HepG2 (cell line): ENCODE measurements around the gene BTN1A1. TPM values are rescaled to one million over a fixed set of nuclear protein-coding genes. Genes with fewer than 3 reads are reported as not detected.

Source experiments
- BCL6 ChIP-seq: IDR thresholded peaks from 2 replicates; pipeline ENCODE4 v1.6.1; 2016; ENCODE audit warnings: missing genetic modification reagents, missing compliant biosample characterization
- ERF ChIP-seq: IDR thresholded peaks from 2 replicates; pipeline ENCODE4 v1.6.1; 2018; ENCODE audit warnings: missing biosample characterization, missing genetic modification reagents
- KAT8 ChIP-seq: IDR thresholded peaks from 2 replicates; pipeline ENCODE4 v1.6.1; 2016; ENCODE audit warnings: missing genetic modification reagents, missing compliant biosample characterization
- NAIF1 ChIP-seq: sonication (generic); formaldehyde crosslinking; IDR thresholded peaks from 2 replicates; pipeline ENCODE4 v1.5.0; 2020; ENCODE audit warnings: mild to moderate bottlenecking, missing genetic modification reagents, borderline replicate concordance
- PAF1 ChIP-seq: IDR thresholded peaks from 2 replicates; pipeline ENCODE4 v1.6.1; 2016; ENCODE audit warnings: missing genetic modification reagents, missing compliant biosample characterization
- PITX1 ChIP-seq: sonication (generic); formaldehyde crosslinking; IDR thresholded peaks from 2 replicates; pipeline ENCODE4 v1.5.1; 2020; ENCODE audit warnings: mild to moderate bottlenecking, missing genetic modification reagents
- RAD21 ChIP-seq: fragments of 450-650 bp; formaldehyde crosslinking; IDR thresholded peaks from 2 replicates; pipeline ENCODE4 v1.5.0; 2020; ENCODE audit warnings: mild to moderate bottlenecking
- SIX1 ChIP-seq: sonication (generic); formaldehyde crosslinking; IDR thresholded peaks from 2 replicates; pipeline ENCODE4 v1.4.0; 2020; ENCODE audit warnings: missing genetic modification reagents, borderline replicate concordance
- YEATS2 ChIP-seq: sonication (generic); formaldehyde crosslinking; IDR thresholded peaks from 2 replicates; pipeline ENCODE4 v1.4.0; 2020; ENCODE audit warnings: missing genetic modification reagents, borderline replicate concordance
- ZNF256 ChIP-seq: sonication (generic); formaldehyde crosslinking; conservative IDR thresholded peaks from 2 replicates; pipeline ENCODE4 v1.4.0; 2020; ENCODE audit warnings: missing genetic modification reagents
- ZNF296 ChIP-seq: sonication (generic); formaldehyde crosslinking; conservative IDR thresholded peaks from 2 replicates; pipeline ENCODE4 v1.5.0; 2020; ENCODE audit warnings: mild to moderate bottlenecking, missing genetic modification reagents
- ZNF747 ChIP-seq: sonication (generic); formaldehyde crosslinking; IDR thresholded peaks from 2 replicates; pipeline ENCODE4 v1.8.1; 2023; ENCODE audit warnings: missing genetic modification reagents, mild to moderate bottlenecking, borderline replicate concordance
- polyA plus RNA-seq, 8 experiments: library from polyadenylated mRNA; depleted of rRNA in 3 of 8; stranded (reverse) in 7 of 8; unstranded in 1 of 8; fragments of >200 nt; fragmentation: Illumina TruSeq in 4 of 8; extraction: Trizol in 4 of 8; gene quantifications; 2 replicates each; pipeline versions ENCODE4 v1.2.1 to v1.2.3, GENCODE V29; 2011 to 2016; ENCODE audit warnings: low read depth in 4 of 8, missing spikeins in 1 of 8, mixed read lengths in 1 of 8; ENCODE audit not compliant: insufficient read depth in 1 of 8
- total RNA-seq, 5 experiments: library from RNA; depleted of rRNA; stranded (reverse); fragments of >200 nt; fragmentation: Illumina TruSeq; extraction: Trizol; gene quantifications; 2 replicates each; pipeline ENCODE4 v1.2.3, GENCODE V29; 2016; ENCODE audit warnings: low read depth in 1 of 5
- TF ChIP-seq, protein P1 (sequence below): sonication (generic); formaldehyde crosslinking; IDR thresholded peaks from 2 replicates; pipeline ENCODE4 v1.4.0; 2020; ENCODE audit warnings: missing genetic modification reagents
- TF ChIP-seq, protein P2 (sequence below): conservative IDR thresholded peaks from 2 replicates; pipeline ENCODE4 v1.6.1; 2018; ENCODE audit warnings: missing genetic modification reagents
- TF ChIP-seq, protein P3 (sequence below), 2 experiments: fragments of 450-650 bp in 1 of 2; sonication (generic) in 1 of 2; formaldehyde crosslinking; IDR thresholded peaks; 2 replicates each; pipeline versions ENCODE4 v1.5.0 to v1.8.0; 2020 to 2022; ENCODE audit warnings: mild to moderate bottlenecking in 1 of 2, missing genetic modification reagents in 1 of 2
- TF ChIP-seq, protein P4 (sequence below): sonication (generic); formaldehyde crosslinking; IDR thresholded peaks from 2 replicates; pipeline ENCODE4 v1.5.1; 2020; ENCODE audit warnings: missing genetic modification reagents, mild to moderate bottlenecking, borderline replicate concordance

Gene BTN1A1
- total and polyA plus RNA-seq, 2 of the 13 experiments (the other 11 are each of a cell fraction or from before 2014, with no cell fraction given) = 0.04 TPM; not detected in 1

DNA sequence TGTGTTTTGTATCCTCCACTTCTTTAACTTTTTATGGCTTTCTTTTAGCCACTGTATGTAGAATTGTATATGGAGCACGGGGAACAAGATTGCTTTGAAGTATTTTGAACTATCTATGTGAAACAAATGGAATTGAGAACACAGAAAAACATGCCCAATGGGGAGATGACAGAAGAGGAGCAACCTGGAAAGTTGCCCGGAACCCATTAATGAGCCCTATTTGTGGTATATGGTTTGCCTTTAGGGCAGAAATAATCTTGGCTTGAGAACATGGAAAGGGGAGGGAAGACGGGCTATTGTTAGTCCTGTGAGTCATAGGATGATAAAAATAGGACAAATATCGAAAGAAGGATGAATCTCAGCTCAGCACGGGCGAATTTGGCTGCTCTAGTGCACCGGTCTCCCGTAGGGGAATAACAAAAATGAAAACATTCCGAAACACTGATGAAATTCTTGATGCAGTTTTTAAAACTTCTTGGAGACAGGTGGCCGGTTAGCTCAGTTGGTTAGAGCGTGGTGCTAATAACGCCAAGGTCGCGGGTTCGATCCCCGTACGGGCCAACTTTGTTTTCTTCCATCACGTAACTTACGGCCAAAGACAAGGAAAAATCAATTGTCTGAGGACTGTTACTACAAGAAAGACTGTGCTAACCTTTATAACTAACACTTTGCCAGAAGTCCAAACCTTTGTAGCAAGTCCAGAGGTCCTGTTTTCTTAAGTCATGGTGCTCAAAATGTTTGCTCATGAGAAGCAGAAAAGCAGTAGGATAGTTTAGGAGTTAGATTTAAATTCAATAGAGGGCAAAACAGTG, 53.7 kb downstream of the BTN1A1 start (continued):
- TF ChIP-seq, protein P1, sequence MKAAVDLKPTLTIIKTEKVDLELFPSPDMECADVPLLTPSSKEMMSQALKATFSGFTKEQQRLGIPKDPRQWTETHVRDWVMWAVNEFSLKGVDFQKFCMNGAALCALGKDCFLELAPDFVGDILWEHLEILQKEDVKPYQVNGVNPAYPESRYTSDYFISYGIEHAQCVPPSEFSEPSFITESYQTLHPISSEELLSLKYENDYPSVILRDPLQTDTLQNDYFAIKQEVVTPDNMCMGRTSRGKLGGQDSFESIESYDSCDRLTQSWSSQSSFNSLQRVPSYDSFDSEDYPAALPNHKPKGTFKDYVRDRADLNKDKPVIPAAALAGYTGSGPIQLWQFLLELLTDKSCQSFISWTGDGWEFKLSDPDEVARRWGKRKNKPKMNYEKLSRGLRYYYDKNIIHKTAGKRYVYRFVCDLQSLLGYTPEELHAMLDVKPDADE (CRISPR knock-in tag) = no peak
- TF ChIP-seq SIX1 (CRISPR knock-in tag) = 0 out of 2 replicates have a peak, but pooled peaks have one; percentile 11
- TF ChIP-seq ERF = peak; percentile 50
- TF ChIP-seq YEATS2 = peak; percentile 37; the same call in 1 of the 2 replicates
- TF ChIP-seq ZNF747 (CRISPR knock-in tag) = 0 out of 2 replicates have a peak, but pooled peaks have one; percentile 15
- TF ChIP-seq, protein P2, sequence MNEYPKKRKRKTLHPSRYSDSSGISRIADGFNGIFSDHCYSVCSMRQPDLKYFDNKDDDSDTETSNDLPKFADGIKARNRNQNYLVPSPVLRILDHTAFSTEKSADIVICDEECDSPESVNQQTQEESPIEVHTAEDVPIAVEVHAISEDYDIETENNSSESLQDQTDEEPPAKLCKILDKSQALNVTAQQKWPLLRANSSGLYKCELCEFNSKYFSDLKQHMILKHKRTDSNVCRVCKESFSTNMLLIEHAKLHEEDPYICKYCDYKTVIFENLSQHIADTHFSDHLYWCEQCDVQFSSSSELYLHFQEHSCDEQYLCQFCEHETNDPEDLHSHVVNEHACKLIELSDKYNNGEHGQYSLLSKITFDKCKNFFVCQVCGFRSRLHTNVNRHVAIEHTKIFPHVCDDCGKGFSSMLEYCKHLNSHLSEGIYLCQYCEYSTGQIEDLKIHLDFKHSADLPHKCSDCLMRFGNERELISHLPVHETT (CRISPR knock-in tag) = 0 out of 2 replicates have a peak, but pooled peaks have one; percentile 5
- no peak for TF ChIP-seq ZNF296 (CRISPR knock-in tag)
- TF ChIP-seq KAT8 (CRISPR knock-in tag) = peak; percentile 59; the same call in 1 of the 2 replicates
- TF ChIP-seq PAF1 (CRISPR knock-in tag) = no peak
- TF ChIP-seq ZNF256 (CRISPR knock-in tag) = peak; percentile 86
- TF ChIP-seq, protein P3, sequence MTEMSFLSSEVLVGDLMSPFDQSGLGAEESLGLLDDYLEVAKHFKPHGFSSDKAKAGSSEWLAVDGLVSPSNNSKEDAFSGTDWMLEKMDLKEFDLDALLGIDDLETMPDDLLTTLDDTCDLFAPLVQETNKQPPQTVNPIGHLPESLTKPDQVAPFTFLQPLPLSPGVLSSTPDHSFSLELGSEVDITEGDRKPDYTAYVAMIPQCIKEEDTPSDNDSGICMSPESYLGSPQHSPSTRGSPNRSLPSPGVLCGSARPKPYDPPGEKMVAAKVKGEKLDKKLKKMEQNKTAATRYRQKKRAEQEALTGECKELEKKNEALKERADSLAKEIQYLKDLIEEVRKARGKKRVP (CRISPR knock-in tag; IDR thresholded peaks at IDR 0.05) = peak in 1 of 2 experiments; percentile 73; a peak in 1 of 4 replicates
- peak; percentile 27; the same call in 1 of the 2 replicates for TF ChIP-seq PITX1 (CRISPR knock-in tag)
- TF ChIP-seq, protein P4, sequence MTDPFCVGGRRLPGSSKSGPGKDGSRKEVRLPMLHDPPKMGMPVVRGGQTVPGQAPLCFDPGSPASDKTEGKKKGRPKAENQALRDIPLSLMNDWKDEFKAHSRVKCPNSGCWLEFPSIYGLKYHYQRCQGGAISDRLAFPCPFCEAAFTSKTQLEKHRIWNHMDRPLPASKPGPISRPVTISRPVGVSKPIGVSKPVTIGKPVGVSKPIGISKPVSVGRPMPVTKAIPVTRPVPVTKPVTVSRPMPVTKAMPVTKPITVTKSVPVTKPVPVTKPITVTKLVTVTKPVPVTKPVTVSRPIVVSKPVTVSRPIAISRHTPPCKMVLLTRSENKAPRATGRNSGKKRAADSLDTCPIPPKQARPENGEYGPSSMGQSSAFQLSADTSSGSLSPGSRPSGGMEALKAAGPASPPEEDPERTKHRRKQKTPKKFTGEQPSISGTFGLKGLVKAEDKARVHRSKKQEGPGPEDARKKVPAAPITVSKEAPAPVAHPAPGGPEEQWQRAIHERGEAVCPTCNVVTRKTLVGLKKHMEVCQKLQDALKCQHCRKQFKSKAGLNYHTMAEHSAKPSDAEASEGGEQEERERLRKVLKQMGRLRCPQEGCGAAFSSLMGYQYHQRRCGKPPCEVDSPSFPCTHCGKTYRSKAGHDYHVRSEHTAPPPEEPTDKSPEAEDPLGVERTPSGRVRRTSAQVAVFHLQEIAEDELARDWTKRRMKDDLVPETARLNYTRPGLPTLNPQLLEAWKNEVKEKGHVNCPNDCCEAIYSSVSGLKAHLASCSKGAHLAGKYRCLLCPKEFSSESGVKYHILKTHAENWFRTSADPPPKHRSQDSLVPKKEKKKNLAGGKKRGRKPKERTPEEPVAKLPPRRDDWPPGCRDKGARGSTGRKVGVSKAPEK (CRISPR knock-in tag) = 0 out of 2 replicates have a peak, but pooled peaks have one; percentile 28
- TF ChIP-seq BCL6 (CRISPR knock-in tag) = peak; percentile 70
- TF ChIP-seq RAD21 = 0 out of 2 replicates have a peak, but pooled peaks have one; percentile 5
- TF ChIP-seq NAIF1 (CRISPR knock-in tag) = peak; percentile 76; the same call in 1 of the 2 replicates
